ENCODE measurements around the gene KSR2.
"Not testable (repeated sequence)": the region's sequence is repeated elsewhere in the genome, so short reads cannot be mapped to it uniquely, and the experiment has no call there.

KSR2 gene

DNA sequence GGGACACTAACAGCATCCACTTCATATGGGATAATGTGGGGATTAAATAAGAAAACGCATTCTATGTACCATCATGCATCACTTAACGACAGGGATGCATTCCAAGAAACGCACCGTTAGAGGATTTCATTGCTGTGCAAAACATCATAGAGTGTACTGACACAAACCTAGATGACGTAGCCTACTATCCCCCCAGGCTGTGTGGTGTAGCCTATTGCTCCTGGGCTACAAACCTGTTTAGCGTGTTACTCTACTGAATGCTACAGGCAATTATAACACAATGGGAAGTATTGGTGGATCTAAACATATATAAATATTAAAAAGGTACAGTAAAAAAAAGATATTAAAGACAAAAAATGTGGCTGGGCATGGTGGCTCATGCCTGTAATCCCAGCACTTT lies 230.6 kb downstream of the KSR2 start:
- Histone ChIP-seq H3K27ac (ENCODE audit: low read length) (no peak overlapping the region), H3K9me3 (ENCODE audit: control insufficient read depth, insufficient read depth, low read length) (no peaks in the 10 kb centered on the region), H3K4me1 (ENCODE audit: control insufficient read depth, insufficient read depth, low read length) (no peaks in the 10 kb centered on the region), H3K27me3 (ENCODE audit: control insufficient read depth, insufficient read depth, low read length) (no peaks in the 10 kb centered on the region), H3K4me3 (ENCODE audit: low read length) (no peak overlapping the region), H3K36me3 (ENCODE audit: control insufficient read depth, insufficient read depth, low read length) (no peaks in the 10 kb centered on the region)
- WGBS (ENCODE audit: insufficient coverage, insufficient read length): no CpG with 5 or more reads among the region's 6 CpGs
- DNase-seq (ENCODE audit: low read depth, low spot score): no peak

DNA sequence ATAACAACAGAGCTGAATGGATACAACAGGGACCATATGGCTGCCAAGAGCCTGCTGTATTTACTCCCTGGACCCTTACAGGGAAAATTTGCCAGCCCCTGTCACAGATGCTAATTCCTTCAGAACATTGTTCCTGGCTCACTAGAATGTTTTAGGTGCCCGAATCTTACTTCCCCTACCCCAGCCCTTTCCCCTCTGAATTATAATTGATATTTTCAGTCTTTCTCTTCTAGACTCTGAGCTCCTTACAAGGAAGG lies 235.3 kb downstream of the KSR2 start:
- Histone ChIP-seq H3K4me3 (ENCODE audit: low read length) (no peak overlapping the region), H3K27ac (ENCODE audit: low read length) (no peak overlapping the region), H3K9me3 (ENCODE audit: control insufficient read depth, insufficient read depth, low read length) (no peaks in the 10 kb centered on the region), H3K27me3 (ENCODE audit: control insufficient read depth, insufficient read depth, low read length) (no peaks in the 10 kb centered on the region), H3K4me1 (ENCODE audit: control insufficient read depth, insufficient read depth, low read length) (no peaks in the 10 kb centered on the region), H3K36me3 (ENCODE audit: control insufficient read depth, insufficient read depth, low read length) (no peaks in the 10 kb centered on the region)
- no peak for DNase-seq (ENCODE audit: low read depth, low spot score)
- no CpG with 5 or more reads among the region's 1 CpG for WGBS (ENCODE audit: insufficient coverage, insufficient read length)

- H3K36me3 ChIP-seq (ENCODE audit: control insufficient read depth, insufficient read depth, low read length): no peaks in the 10 kb centered on the region
- no peak for DNase-seq (ENCODE audit: low read depth, low spot score)
- H3K27me3 ChIP-seq (ENCODE audit: control insufficient read depth, insufficient read depth, low read length): no peaks in the 10 kb centered on the region
- H3K9me3 ChIP-seq (ENCODE audit: control insufficient read depth, insufficient read depth, low read length): no peaks in the 10 kb centered on the region
- no peaks in the 10 kb centered on the region for H3K4me1 ChIP-seq (ENCODE audit: control insufficient read depth, insufficient read depth, low read length)
- H3K27ac ChIP-seq (ENCODE audit: low read length): no peak overlapping the region
- no CpG with 5 or more reads among the region's 13 CpGs for WGBS (ENCODE audit: insufficient coverage, insufficient read length)
- H3K4me3 ChIP-seq (ENCODE audit: low read length): no peak overlapping the region
Measured at GRCh38 chr12:117732761-117733548, 235.8 kb downstream of the KSR2 start.

DNA sequence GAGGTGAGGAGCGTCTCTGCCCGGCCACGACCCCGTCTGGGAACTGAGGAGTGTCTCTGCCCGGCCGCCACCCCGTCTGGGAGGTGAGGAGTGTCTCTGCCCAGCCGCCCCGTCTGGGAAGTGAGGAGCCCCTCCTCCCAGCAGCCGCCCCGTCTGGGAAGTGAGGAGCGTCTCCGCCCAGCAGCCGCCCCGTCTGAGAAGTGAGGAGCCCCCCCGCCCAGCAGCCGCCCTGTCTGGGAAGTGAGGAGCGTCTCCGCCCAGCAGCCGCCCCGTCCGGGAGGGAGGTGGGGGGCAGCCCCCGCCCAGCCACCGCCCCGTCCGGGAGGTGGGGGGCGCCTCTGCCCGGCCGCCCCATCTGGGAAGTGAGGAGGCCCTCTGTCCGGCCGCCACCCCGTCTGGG lies 237.7 kb downstream of the KSR2 start:
- not testable (repeated sequence) for H3K27me3 ChIP-seq (ENCODE audit: control insufficient read depth, insufficient read depth, low read length); H3K4me1 ChIP-seq (ENCODE audit: control insufficient read depth, insufficient read depth, low read length); DNase-seq (ENCODE audit: low read depth, low spot score); H3K36me3 ChIP-seq (ENCODE audit: control insufficient read depth, insufficient read depth, low read length); H3K27ac ChIP-seq (ENCODE audit: low read length); H3K4me3 ChIP-seq (ENCODE audit: low read length); H3K9me3 ChIP-seq (ENCODE audit: control insufficient read depth, insufficient read depth, low read length)
- WGBS (ENCODE audit: insufficient coverage, insufficient read length): no CpG with 5 or more reads among the region's 32 CpGs

GRCh38 chr12:117727301-117727700 lies 241.5 kb downstream of the KSR2 start:
- H3K36me3 ChIP-seq (ENCODE audit: control insufficient read depth, insufficient read depth, low read length): no peaks in the 10 kb centered on the region
- H3K27me3 ChIP-seq (ENCODE audit: control insufficient read depth, insufficient read depth, low read length): no peaks in the 10 kb centered on the region
- H3K9me3 ChIP-seq (ENCODE audit: control insufficient read depth, insufficient read depth, low read length): no peaks in the 10 kb centered on the region
- no peak overlapping the region for H3K27ac ChIP-seq (ENCODE audit: low read length)
- no peak for DNase-seq (ENCODE audit: low read depth, low spot score)
- H3K4me3 ChIP-seq (ENCODE audit: low read length): no peak overlapping the region
- WGBS (ENCODE audit: insufficient coverage, insufficient read length): no CpG with 5 or more reads among the region's 1 CpG
- H3K4me1 ChIP-seq (ENCODE audit: control insufficient read depth, insufficient read depth, low read length): no peaks in the 10 kb centered on the region

DNA sequence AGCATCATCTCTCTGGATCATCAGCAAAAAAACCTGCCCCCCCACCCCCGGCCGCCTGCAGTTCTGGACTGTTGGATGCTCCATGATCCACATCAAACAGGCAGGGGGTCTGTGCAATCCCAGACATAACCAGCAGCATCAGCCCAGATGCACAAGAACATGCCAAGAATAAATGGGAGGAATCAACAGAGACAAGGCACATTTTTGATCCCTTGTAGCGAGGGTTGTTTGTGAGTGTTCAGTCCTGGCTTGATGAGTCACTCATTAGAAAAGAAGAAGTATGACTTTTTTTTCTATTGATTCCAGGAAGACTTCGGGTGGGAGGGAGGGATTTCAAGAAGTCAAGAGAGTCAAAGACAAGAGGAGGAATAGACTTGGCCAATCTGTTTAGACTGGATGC lies 244.2 kb downstream of the KSR2 start:
- DNase-seq (ENCODE audit: low read depth, low spot score): no peak
- H3K36me3 ChIP-seq (ENCODE audit: control insufficient read depth, insufficient read depth, low read length): no peaks in the 10 kb centered on the region
- no peaks in the 10 kb centered on the region for H3K9me3 ChIP-seq (ENCODE audit: control insufficient read depth, insufficient read depth, low read length)
- no peak overlapping the region for H3K4me3 ChIP-seq (ENCODE audit: low read length)
- H3K27ac ChIP-seq (ENCODE audit: low read length): no peak overlapping the region
- WGBS (ENCODE audit: insufficient coverage, insufficient read length): no CpG with 5 or more reads among the region's 4 CpGs
- no peaks in the 10 kb centered on the region for H3K4me1 ChIP-seq (ENCODE audit: control insufficient read depth, insufficient read depth, low read length)
- no peaks in the 10 kb centered on the region for H3K27me3 ChIP-seq (ENCODE audit: control insufficient read depth, insufficient read depth, low read length)

GRCh38 chr12:117718559-117718958 lies 250.2 kb downstream of the KSR2 start:
- no peak overlapping the region for H3K4me3 ChIP-seq (ENCODE audit: low read length)
- no peaks in the 10 kb centered on the region for H3K36me3 ChIP-seq (ENCODE audit: control insufficient read depth, insufficient read depth, low read length)
- DNase-seq (ENCODE audit: low read depth, low spot score): no peak
- H3K4me1 ChIP-seq (ENCODE audit: control insufficient read depth, insufficient read depth, low read length): no peaks in the 10 kb centered on the region; the same call in 1 of the 2 replicates
- WGBS (ENCODE audit: insufficient coverage, insufficient read length): no CpG with 5 or more reads among the region's 4 CpGs
- H3K27me3 ChIP-seq (ENCODE audit: control insufficient read depth, insufficient read depth, low read length): no peaks in the 10 kb centered on the region
- no peak overlapping the region for H3K27ac ChIP-seq (ENCODE audit: low read length)
- no peaks in the 10 kb centered on the region for H3K9me3 ChIP-seq (ENCODE audit: control insufficient read depth, insufficient read depth, low read length)

- Histone ChIP-seq H3K4me1 (ENCODE audit: control insufficient read depth, insufficient read depth, low read length) (no peaks in the 10 kb centered on the region; the same call in 1 of the 2 replicates), H3K9me3 (ENCODE audit: control insufficient read depth, insufficient read depth, low read length) (no peaks in the 10 kb centered on the region), H3K27me3 (ENCODE audit: control insufficient read depth, insufficient read depth, low read length) (no peaks in the 10 kb centered on the region), H3K36me3 (ENCODE audit: control insufficient read depth, insufficient read depth, low read length) (no peaks in the 10 kb centered on the region), H3K4me3 (ENCODE audit: low read length) (no peak overlapping the region), H3K27ac (ENCODE audit: low read length) (no peak overlapping the region)
- no CpG with 5 or more reads among the region's 1 CpG for WGBS (ENCODE audit: insufficient coverage, insufficient read length)
- no peak for DNase-seq (ENCODE audit: low read depth, low spot score)
Measured at GRCh38 chr12:117718141-117718540, 250.6 kb downstream of the KSR2 start.

DNA sequence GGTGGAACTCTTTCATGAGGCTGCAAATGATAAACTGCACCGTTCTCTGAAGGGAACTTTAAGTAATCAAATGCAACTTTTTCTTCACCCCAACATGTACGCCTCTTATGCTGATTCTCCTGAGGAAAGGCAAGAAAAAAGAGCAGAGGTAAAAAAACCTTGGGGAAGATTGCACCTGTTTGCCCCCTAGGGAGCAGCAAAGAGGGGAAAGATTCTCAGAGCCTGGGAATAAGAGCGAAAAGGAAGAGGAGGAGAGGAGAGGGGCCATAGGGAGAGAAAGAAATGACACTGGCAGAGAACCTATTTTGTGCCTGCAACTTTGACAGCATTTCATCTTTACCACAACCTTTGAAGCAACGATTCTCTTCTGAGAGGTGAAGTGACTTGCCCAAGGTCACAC lies 254.6 kb downstream of the KSR2 start:
- no CpG with 5 or more reads among the region's 4 CpGs for WGBS (ENCODE audit: insufficient coverage, insufficient read length)

GRCh38 chr12:117710121-117710520 lies 258.7 kb downstream of the KSR2 start:
- Histone ChIP-seq H3K4me3 (ENCODE audit: low read length) (no peak overlapping the region), H3K27me3 (ENCODE audit: control insufficient read depth, insufficient read depth, low read length) (no peaks in the 10 kb centered on the region), H3K36me3 (ENCODE audit: control insufficient read depth, insufficient read depth, low read length) (no peaks in the 10 kb centered on the region), H3K4me1 (ENCODE audit: control insufficient read depth, insufficient read depth, low read length) (no peaks in the 10 kb centered on the region), H3K27ac (ENCODE audit: low read length) (no peak overlapping the region), H3K9me3 (ENCODE audit: control insufficient read depth, insufficient read depth, low read length) (no peaks in the 10 kb centered on the region)
- no CpG with 5 or more reads among the region's 9 CpGs for WGBS (ENCODE audit: insufficient coverage, insufficient read length)
- DNase-seq (ENCODE audit: low read depth, low spot score): no peak

More for the DNA sequence above, 254.6 kb downstream of the KSR2 start:
- H3K36me3 ChIP-seq (ENCODE audit: control insufficient read depth, insufficient read depth, low read length): no peaks in the 10 kb centered on the region
- DNase-seq (ENCODE audit: low read depth, low spot score): no peak
- H3K4me1 ChIP-seq (ENCODE audit: control insufficient read depth, insufficient read depth, low read length): no peaks in the 10 kb centered on the region; the same call in 1 of the 2 replicates
- no peak overlapping the region for H3K27ac ChIP-seq (ENCODE audit: low read length)
- no peaks in the 10 kb centered on the region for H3K9me3 ChIP-seq (ENCODE audit: control insufficient read depth, insufficient read depth, low read length)
- H3K4me3 ChIP-seq (ENCODE audit: low read length): no peak overlapping the region
- no peaks in the 10 kb centered on the region for H3K27me3 ChIP-seq (ENCODE audit: control insufficient read depth, insufficient read depth, low read length)

DNA sequence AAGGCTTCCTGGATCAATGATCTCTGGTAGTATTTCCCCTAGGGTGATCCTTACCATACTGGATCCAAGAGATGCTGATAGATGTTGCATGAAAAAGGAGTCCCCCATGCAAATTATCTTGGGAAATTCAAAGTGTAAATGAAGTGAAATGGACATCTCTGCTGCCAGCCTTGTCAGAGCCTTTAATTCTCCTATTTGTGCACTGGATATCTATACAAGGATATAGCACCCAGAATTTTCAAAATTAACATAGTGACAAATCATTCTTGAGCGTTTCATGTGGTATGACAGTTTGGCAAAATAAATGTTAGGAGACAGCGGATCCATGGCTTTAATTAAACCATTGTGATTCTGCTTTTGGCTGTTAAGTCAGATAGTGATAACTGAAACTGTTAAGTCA lies 260.9 kb downstream of the KSR2 start:
- H3K4me1 ChIP-seq (ENCODE audit: control insufficient read depth, insufficient read depth, low read length): peaks cover 3% of the 10 kb centered on the region; the same call in 1 of the 2 replicates
- DNase-seq (ENCODE audit: low read depth, low spot score): no peak
- no peak overlapping the region for H3K27ac ChIP-seq (ENCODE audit: low read length)
- H3K9me3 ChIP-seq (ENCODE audit: control insufficient read depth, insufficient read depth, low read length): no peaks in the 10 kb centered on the region
- H3K36me3 ChIP-seq (ENCODE audit: control insufficient read depth, insufficient read depth, low read length): no peaks in the 10 kb centered on the region
- WGBS (ENCODE audit: insufficient coverage, insufficient read length): no CpG with 5 or more reads among the region's 2 CpGs
- H3K27me3 ChIP-seq (ENCODE audit: control insufficient read depth, insufficient read depth, low read length): no peaks in the 10 kb centered on the region
- H3K4me3 ChIP-seq (ENCODE audit: low read length): no peak overlapping the region

All from iPS DF 6.9 (cell line).